A673 (cell line): ENCODE measurements around the gene SAA4.

ENCODE experiments used
- CTCF ChIP-seq: fragments of 300-800, 200-600 bp; sonication (generic); conservative IDR thresholded peaks from 2 replicates; pipeline ENCODE4 v1.5.1; 2017; ENCODE audit warnings: low read depth, mild to moderate bottlenecking, antibody characterized with exemption, low read length, moderate library complexity, mixed read lengths
- EZH2 ChIP-seq: fragments of 200-600 bp; sonication (generic); IDR thresholded peaks from 2 replicates; pipeline ENCODE4 v1.6.1; 2017; ENCODE audit warnings: borderline replicate concordance, low read depth, mild to moderate bottlenecking, mixed read lengths, antibody characterized with exemption, low read length; ENCODE audit not compliant: poor library complexity, severe bottlenecking

DNA sequence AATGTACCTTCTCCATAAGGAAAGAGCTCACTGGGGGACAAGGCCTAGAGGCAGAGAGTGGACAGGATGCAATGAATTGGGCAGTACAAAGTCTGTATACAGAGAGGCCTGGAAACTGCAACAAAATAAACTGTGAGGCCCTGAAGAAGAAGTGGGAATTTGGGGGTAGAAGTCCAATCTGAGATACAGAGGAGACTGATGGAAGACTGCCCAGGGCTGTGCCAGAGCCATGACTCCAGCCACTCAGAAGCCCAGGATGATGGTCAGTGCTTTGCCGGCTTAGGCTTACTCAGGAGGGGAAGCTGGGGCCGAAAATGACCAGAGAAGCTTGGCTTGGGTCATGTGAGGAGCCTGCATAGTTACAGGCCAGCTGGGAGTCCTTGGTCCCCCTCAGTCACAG lies 5.7 kb downstream of the SAA4 start:
- TF ChIP-seq EZH2 (no peak), CTCF (no peak)
